IMR-90 (cell line): ENCODE measurements around the gene ZNF217. TPM values are rescaled to one million over a fixed set of nuclear protein-coding genes. Genes with fewer than 3 reads are reported as not detected.

ENCODE experiments used
- ATAC-seq: fragments of 200-7000 bp; cut with Tn5 transposase; 2 replicates; pipeline ENCODE4 v1.9.1; 2020; ENCODE audit warnings: low read depth, mild to moderate bottlenecking, moderate library complexity
- BruUV-seq: library from RNA; stranded (reverse); fragments of 400-500 nt; replicated peaks from 2 replicates; lab custom pipeline; 2021; lab: Mats Ljungman, UMichigan
- CTCF ChIA-PET: fragments of 300-600 bp; formaldehyde crosslinking; extraction: SDS; loops from one replicate; lab custom pipeline; 2021; ENCODE audit warnings: antibody characterized with exemption; lab: Yijun Ruan, JAX
- POLR2A ChIA-PET: fragments of 300-600 bp; sonication (Branson Sonifier 250); formaldehyde crosslinking; loops from one replicate; lab custom pipeline; 2022; ENCODE audit warnings: antibody characterized with exemption; ENCODE audit not compliant: unreplicated experiment; lab: Charles Lee
- DNase-seq: peaks from one replicate; pipeline ENCODE4 v3.0.0; 2013
- H2AFZ ChIP-seq: replicated peaks from 2 replicates; pipeline ENCODE3; 2013; ENCODE audit warnings: low read length, mild to moderate bottlenecking; ENCODE audit not compliant: poor library complexity
- H2AK5ac ChIP-seq: 2 replicates; pipeline ENCODE4 v1.6.1; 2013; ENCODE audit warnings: low read depth, low read length, inconsistent platforms
- H2AK9ac ChIP-seq: replicated peaks from 2 replicates; pipeline ENCODE3; 2013; ENCODE audit warnings: mild to moderate bottlenecking, low read depth, low read length, moderate library complexity; ENCODE audit not compliant: poor library complexity
- H2BK120ac ChIP-seq: 2 replicates; pipeline ENCODE4 v1.6.1; 2013; ENCODE audit warnings: low read depth, low read length, inconsistent platforms
- H2BK15ac ChIP-seq: 3 replicates; pipeline ENCODE4 v1.6.1; 2013; ENCODE audit warnings: low read depth, low read length, inconsistent platforms
- H2BK20ac ChIP-seq: 2 replicates; pipeline ENCODE4 v1.6.1; 2013; ENCODE audit warnings: low read depth, mild to moderate bottlenecking, inconsistent platforms, low read length, moderate library complexity
- H2BK5ac ChIP-seq: 2 replicates; pipeline ENCODE4 v1.6.1; 2013; ENCODE audit warnings: mild to moderate bottlenecking, low read depth, low read length, inconsistent platforms; ENCODE audit not compliant: poor library complexity, severe bottlenecking
- H3K14ac ChIP-seq: replicated peaks from 2 replicates; pipeline ENCODE4 v1.6.1; 2013; ENCODE audit warnings: low read depth, low read length, inconsistent platforms
- H3K18ac ChIP-seq: 2 replicates; pipeline ENCODE4 v1.6.1; 2013; ENCODE audit warnings: low read depth, low read length, control low read depth
- H3K23ac ChIP-seq: 2 replicates; pipeline ENCODE4 v1.6.1; 2013; ENCODE audit warnings: low read depth, low read length, inconsistent platforms
- H3K27ac ChIP-seq: 2 replicates; pipeline ENCODE4 v1.5.1; 2013; ENCODE audit warnings: mild to moderate bottlenecking, control low read depth, low read length; ENCODE audit not compliant: insufficient read depth
- H3K27me3 ChIP-seq: 2 replicates; pipeline ENCODE4 v1.6.1; 2013; ENCODE audit warnings: low read length; ENCODE audit not compliant: control insufficient read depth, insufficient read depth
- H3K36me3 ChIP-seq: 2 replicates; pipeline ENCODE4 v1.6.1; 2013; ENCODE audit warnings: low read length, mixed read lengths; ENCODE audit not compliant: control insufficient read depth, insufficient read depth
- H3K4ac ChIP-seq: 2 replicates; pipeline ENCODE4 v1.6.1; 2013; ENCODE audit warnings: low read depth, low read length, inconsistent platforms
- H3K4me1 ChIP-seq: 2 replicates; pipeline ENCODE4 v1.6.1; 2013; ENCODE audit warnings: low read length, mixed read lengths; ENCODE audit not compliant: control insufficient read depth, insufficient read depth
- H3K4me2 ChIP-seq: 2 replicates; pipeline ENCODE4 v1.6.1; 2013; ENCODE audit warnings: low read depth, mild to moderate bottlenecking, control low read depth, low read length, moderate library complexity
- H3K4me3 ChIP-seq: 2 replicates; pipeline ENCODE4 v1.5.1; 2013; ENCODE audit warnings: low read depth, mild to moderate bottlenecking, control low read depth, low read length, moderate library complexity; ENCODE audit not compliant: insufficient read depth
- H3K56ac ChIP-seq: 2 replicates; pipeline ENCODE4 v1.6.1; 2013; ENCODE audit warnings: low read length, inconsistent platforms; ENCODE audit not compliant: insufficient read depth; ENCODE audit errors: extremely low read depth
- H3K79me1 ChIP-seq, 2 experiments: 2 replicates each; pipeline ENCODE4 v1.6.1; 2013; ENCODE audit warnings: low read length in 2 of 2, inconsistent platforms in 1 of 2, low read depth in 1 of 2
- H3K9ac ChIP-seq: 2 replicates; pipeline ENCODE4 v1.6.1; 2013; ENCODE audit warnings: low read depth, low read length, control low read depth
- H3K9me1 ChIP-seq: 2 replicates; pipeline ENCODE4 v1.6.1; 2013; ENCODE audit warnings: low read length, inconsistent platforms; ENCODE audit not compliant: insufficient read depth
- H3K9me3 ChIP-seq: 2 replicates; pipeline ENCODE4 v1.6.1; 2013; ENCODE audit warnings: low read length; ENCODE audit not compliant: control insufficient read depth, insufficient read depth
- H4K20me1 ChIP-seq: 2 replicates; pipeline ENCODE4 v1.6.1; 2013; ENCODE audit warnings: low read length, inconsistent platforms; ENCODE audit not compliant: insufficient read depth
- H4K5ac ChIP-seq: 2 replicates; pipeline ENCODE4 v1.6.1; 2013; ENCODE audit warnings: mild to moderate bottlenecking, low read depth, low read length, control low read depth
- H4K8ac ChIP-seq, 2 experiments: 2 replicates each; pipeline ENCODE4 v1.6.1; 2013; ENCODE audit warnings: low read depth in 2 of 2, low read length in 2 of 2, control low read depth in 1 of 2, inconsistent platforms in 1 of 2
- H4K91ac ChIP-seq: 2 replicates; pipeline ENCODE4 v1.6.1; 2013; ENCODE audit warnings: low read depth, low read length, inconsistent platforms; ENCODE audit not compliant: insufficient read depth
- BHLHE40 ChIP-seq: fragments of 150-350 bp; IDR thresholded peaks from 2 replicates; pipeline ENCODE4 v1.6.1; 2016; ENCODE audit warnings: mild to moderate bottlenecking, low read depth, low read length
- CHD1 ChIP-seq: IDR thresholded peaks from 2 replicates; pipeline ENCODE4 v1.6.1; 2012; ENCODE audit warnings: low read depth, low read length, improper control_type of control experiment
- ELK1 ChIP-seq: fragments of 150-350 bp; IDR thresholded peaks from 2 replicates; pipeline ENCODE4 v1.6.1; 2016; ENCODE audit warnings: low read depth, mild to moderate bottlenecking, low read length, moderate library complexity, borderline replicate concordance
- FOS ChIP-seq: fragments of 150-350 bp; IDR thresholded peaks from 2 replicates; pipeline ENCODE4 v1.6.1; 2016; ENCODE audit warnings: low read depth, low read length
- MAFK ChIP-seq: IDR thresholded peaks from 2 replicates; pipeline ENCODE4 v1.6.1; 2012; ENCODE audit warnings: low read depth, low read length, improper control_type of control experiment
- MAZ ChIP-seq: IDR thresholded peaks from 2 replicates; pipeline ENCODE4 v1.6.1; 2012; ENCODE audit warnings: low read depth, mild to moderate bottlenecking, low read length, improper control_type of control experiment, moderate library complexity, borderline replicate concordance
- NFE2L2 ChIP-seq: fragments of 150-350 bp; IDR thresholded peaks from 2 replicates; pipeline ENCODE4 v1.6.1; 2016; ENCODE audit warnings: low read depth, mild to moderate bottlenecking, low read length
- RCOR1 ChIP-seq: IDR thresholded peaks from 2 replicates; pipeline ENCODE4 v1.6.1; 2012; ENCODE audit warnings: mild to moderate bottlenecking, low read length, improper control_type of control experiment; ENCODE audit not compliant: insufficient replicate concordance
- WGBS, 2 experiments: methylation state at CpG; one replicate each; pipeline versions ENCODE4 v1.1.5 to v1.1.7; 2013; ENCODE audit warnings: missing lambda C conversion rate in 2 of 2; ENCODE audit not compliant: insufficient read length in 1 of 2; ENCODE audit errors: extremely low coverage in 2 of 2; 5-methylcytosine and 5-hydroxymethylcytosine counted together
- dilution Hi-C: fragments of 300-500 bp; cut with HindIII; formaldehyde crosslinking; loops from one replicate; pipeline ENCODE4 v1.14.3; 2018; ENCODE audit warnings: low sequenced_read_pairs; ENCODE audit not compliant: unreplicated experiment
- in situ Hi-C: fragments of 300-500 bp; cut with MboI; formaldehyde crosslinking; loops from 3 replicates; pipeline ENCODE4 v1.14.3; 2019; ENCODE audit warnings: low sequenced_read_pairs, inconsistent platforms, mixed read lengths
- intact Hi-C: fragments of 100-400 bp; cut with micrococcal nuclease; formaldehyde crosslinking; loops from 2 replicates; pipeline ENCODE4 v1.10.0; 2022
- polyA plus RNA-seq, 3 experiments: library from polyadenylated mRNA; depleted of rRNA; stranded (reverse); fragments of >200 nt; gene quantifications; 2 replicates each; pipeline ENCODE4 v1.2.3, GENCODE V29; 2012; ENCODE audit warnings: low replicate concordance in 1 of 3
- total RNA-seq: library from RNA; depleted of rRNA; stranded (reverse); fragments of >200 nt; gene quantifications from 2 replicates; pipeline ENCODE4 v1.2.3, GENCODE V29; 2012

The ZNF217 gene
- total and polyA plus RNA-seq, 2 of the 4 experiments (the other 2 are of a cell fraction): 9.1 to 27.8 TPM

DNA sequence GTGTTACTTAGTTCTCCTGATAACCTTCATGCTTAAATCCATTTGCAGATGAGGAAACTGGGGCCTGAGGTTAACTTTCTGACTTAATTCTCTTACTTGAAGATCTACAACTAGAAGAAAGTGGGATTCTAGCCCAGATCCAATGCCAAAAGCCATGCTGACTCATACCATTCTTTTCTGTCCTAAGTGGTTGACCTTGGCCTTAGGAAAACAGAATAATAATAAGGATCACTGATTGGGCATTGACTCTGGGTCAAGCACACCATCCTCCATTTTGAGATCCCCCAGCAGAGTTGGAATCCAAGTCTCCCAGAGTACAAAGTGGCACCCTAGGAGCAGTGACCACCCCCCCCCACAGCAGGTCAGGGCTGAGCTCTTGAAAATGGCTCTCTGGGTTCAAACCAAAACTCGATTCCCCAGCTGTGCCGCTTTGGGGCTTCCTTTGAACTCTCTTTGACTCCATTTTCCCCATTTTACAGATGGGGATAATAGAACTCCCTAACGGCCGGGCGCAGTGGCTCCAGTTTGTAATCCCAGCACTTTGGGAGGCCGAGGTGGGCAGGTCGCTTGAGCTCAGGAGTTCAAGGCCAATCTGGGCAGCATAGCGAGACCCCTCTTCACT is 12.8 kb upstream of the ZNF217 start:
- peak overlapping the region; percentile 40; the same call in 1 of the 2 replicates for H3K4ac ChIP-seq
- no peak overlapping the region for H4K91ac ChIP-seq
- no peak overlapping the region for H2BK15ac ChIP-seq
- no peak overlapping the region for H3K27ac ChIP-seq
- H3K9me3 ChIP-seq: no peaks in the 10 kb centered on the region
- BruUV-seq: no TSS peak
- peak; percentile 82 for DNase-seq
- no peak overlapping the region for H4K5ac ChIP-seq
- CTCF ChIA-PET: interaction anchor here (0.6 kb wide), 1 partner anchor 222 kb away, joined by 4 read pairs; no protein-coding TSS in a partner anchor
- no peak for TF ChIP-seq BHLHE40
- TF ChIP-seq MAZ: no peak
- TF ChIP-seq MAFK: no peak
- no peak for TF ChIP-seq ELK1
- TF ChIP-seq CHD1: no peak
- TF ChIP-seq FOS: no peak; the same call in 1 of the 2 replicates
- TF ChIP-seq RCOR1: no peak
- TF ChIP-seq NFE2L2: no peak
- no peaks in the 10 kb centered on the region for H3K9me1 ChIP-seq
- ATAC-seq: peak; percentile 48; the same call in 1 of the 2 replicates
- H2BK20ac ChIP-seq: 0 out of 2 replicates have a peak overlapping the region, but pooled peaks have one; percentile 24
- no peaks in the 10 kb centered on the region for H4K20me1 ChIP-seq
- H3K79me1 ChIP-seq: peaks cover 0 to 7% of the 10 kb centered on the region in 2 experiments; a peak in 1 of 4 replicates
- H2BK120ac ChIP-seq: 0 out of 2 replicates have a peak overlapping the region, but pooled peaks have one; percentile 0
- H3K23ac ChIP-seq: no peak overlapping the region
- no peak overlapping the region for H2BK5ac ChIP-seq
- H3K18ac ChIP-seq: no peak overlapping the region
- dilution Hi-C loops (no loop called here), intact Hi-C loops (no loop called here), in situ Hi-C loops (no loop called here)
- H3K9ac ChIP-seq: no peak overlapping the region
- no peak overlapping the region for H3K4me3 ChIP-seq
- no peak overlapping the region for H4K8ac ChIP-seq
- POLR2A ChIA-PET: no interaction called here
- no peaks in the 10 kb centered on the region for H3K36me3 ChIP-seq
- H3K27me3 ChIP-seq: no peaks in the 10 kb centered on the region
- no peak overlapping the region for H3K14ac ChIP-seq
- H2AFZ ChIP-seq: no peak overlapping the region
- no peak overlapping the region for H2AK5ac ChIP-seq
- H3K4me1 ChIP-seq: peaks cover 11% of the 10 kb centered on the region
- no peak overlapping the region for H2AK9ac ChIP-seq
- H3K4me2 ChIP-seq: no peak overlapping the region
- no peak overlapping the region for H3K56ac ChIP-seq
- 98% methylated on average over 7 of the region's 8 CpGs; no CpG with 5 or more reads in 1 of the 2 experiments for WGBS, 2 experiments
